RCC 7860 (cell line): ENCODE measurements around the gene SYNGR1.

Experiments
- DNase-seq: peaks from one replicate; pipeline ENCODE4 v3.0.0-alpha.2; 2015; ENCODE audit warnings: low spot score
- FAIRE-seq: peaks from 2 replicates; lab custom pipeline; 2012; peaks lifted over from hg19 to GRCh38; lab: Jason Lieb, UNC

Gene SYNGR1

GRCh38 chr22:39367035-39367434 is 17.2 kb downstream of the SYNGR1 start:
- DNase-seq: no peak
- no peak for FAIRE-seq

DNA sequence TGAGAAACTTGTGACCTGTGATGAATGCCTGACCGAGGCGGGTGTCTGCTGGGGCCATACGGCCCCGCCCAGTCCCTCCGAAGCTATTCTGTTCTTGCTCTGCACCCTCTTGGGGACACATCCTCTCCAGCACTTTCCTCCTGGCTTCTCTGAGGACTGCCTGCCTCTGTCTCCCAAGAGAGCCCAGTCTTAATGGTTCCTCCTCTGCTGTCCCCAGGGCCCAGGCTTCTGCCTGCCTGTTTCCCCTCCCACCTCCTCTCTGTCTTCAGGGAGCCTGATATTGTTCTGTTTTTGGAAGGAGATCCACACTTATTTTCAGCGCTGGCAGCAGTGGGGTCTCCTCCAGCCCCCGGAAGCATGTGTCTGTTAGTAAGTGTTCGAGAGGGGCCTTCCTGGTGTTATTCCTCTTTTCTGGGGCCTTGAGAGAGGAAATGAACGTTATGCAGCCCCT is 18.7 kb downstream of the SYNGR1 start:
- no peak for FAIRE-seq

GRCh38 chr22:39369186-39369585 is 19.4 kb downstream of the SYNGR1 start:
- FAIRE-seq: no peak
- DNase-seq: no peak

More for the DNA sequence above, 18.7 kb downstream of the SYNGR1 start:
- no peak for DNase-seq

DNA sequence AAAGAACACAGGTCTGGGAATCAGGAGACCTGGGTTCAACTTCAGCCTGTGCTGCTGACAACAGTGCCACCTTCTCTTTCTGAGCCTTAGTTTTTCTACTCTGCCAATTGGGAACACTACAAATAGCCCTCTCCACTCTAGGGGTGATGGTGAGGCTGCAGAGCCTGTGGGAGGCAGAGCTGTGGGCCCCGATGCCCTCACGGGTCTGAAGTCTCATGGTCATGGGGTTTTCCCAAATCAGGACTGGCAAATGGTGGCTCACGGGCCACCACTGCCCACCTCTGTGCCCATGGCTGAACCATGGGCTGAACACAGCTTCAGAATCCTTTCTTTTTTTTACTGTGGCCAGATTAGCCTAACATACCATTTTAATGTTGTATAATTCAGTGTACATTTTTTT is 19.8 kb downstream of the SYNGR1 start:
- DNase-seq: no peak
- no peak for FAIRE-seq

DNA sequence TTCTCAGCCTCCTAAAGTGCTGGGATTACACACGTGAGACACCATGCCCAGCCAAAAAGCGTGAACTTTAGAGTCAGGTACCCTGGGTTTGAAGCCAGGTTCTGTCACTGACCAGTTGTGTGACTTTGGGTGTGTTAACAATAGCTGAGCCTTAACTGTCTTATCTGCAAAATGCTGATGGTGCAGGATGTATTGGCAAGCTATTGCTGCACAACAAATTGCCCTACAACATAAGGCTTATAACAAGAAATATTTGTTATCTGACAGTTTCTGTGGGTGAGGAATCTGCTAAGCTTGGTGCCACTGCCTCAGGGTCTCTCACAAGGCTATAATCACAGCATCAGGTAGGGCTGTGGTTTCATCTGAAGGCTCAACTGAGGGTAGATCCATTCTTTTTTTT is 21.9 kb downstream of the SYNGR1 start:
- no peak for DNase-seq
- no peak for FAIRE-seq

DNA sequence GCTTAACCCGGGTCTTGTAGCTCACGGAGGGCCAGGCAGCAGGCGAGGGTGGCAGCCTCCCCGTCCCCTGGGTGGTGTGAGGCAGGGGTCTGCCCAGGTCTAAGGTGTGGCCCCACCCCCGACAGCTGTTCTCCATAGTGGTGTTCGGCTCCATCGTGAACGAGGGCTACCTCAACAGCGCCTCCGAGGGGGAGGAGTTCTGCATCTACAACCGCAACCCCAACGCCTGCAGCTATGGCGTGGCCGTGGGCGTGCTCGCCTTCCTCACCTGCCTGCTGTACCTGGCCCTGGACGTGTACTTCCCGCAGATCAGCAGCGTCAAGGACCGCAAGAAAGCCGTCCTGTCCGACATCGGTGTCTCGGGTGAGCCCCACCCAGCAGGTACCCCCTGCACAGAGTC is 24.4 kb downstream of the SYNGR1 start:
- FAIRE-seq (no peak), DNase-seq (no peak)

DNA sequence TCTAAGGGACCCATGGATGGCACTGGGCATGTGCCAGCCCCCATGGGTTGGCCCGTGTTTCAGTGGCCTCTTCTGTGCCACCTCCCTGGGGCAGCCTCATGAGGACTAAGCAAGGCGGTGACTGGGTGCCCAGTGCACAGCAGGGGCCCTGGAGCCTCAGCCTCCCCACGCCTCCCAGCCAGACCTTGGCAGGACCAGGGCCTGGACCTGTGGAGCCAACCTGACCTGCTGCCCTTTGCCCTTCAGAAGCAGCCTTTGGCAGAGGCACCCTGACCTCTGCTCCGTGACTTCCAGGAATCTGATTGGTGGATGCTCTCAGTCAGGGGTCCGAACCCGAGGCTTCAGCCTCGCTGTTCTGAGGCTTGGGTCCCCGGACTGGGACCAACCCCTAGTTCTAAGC is 25.0 kb downstream of the SYNGR1 start:
- FAIRE-seq (no peak), DNase-seq (no peak)

GRCh38 chr22:39375646-39376045 is 25.9 kb downstream of the SYNGR1 start:
- no peak for FAIRE-seq

GRCh38 chr22:39379756-39380730 is 30.3 kb downstream of the SYNGR1 start:
- DNase-seq: no peak
- no peak for FAIRE-seq

More at GRCh38 chr22:39375646-39376045, 25.9 kb downstream of the SYNGR1 start:
- no peak for DNase-seq

DNA sequence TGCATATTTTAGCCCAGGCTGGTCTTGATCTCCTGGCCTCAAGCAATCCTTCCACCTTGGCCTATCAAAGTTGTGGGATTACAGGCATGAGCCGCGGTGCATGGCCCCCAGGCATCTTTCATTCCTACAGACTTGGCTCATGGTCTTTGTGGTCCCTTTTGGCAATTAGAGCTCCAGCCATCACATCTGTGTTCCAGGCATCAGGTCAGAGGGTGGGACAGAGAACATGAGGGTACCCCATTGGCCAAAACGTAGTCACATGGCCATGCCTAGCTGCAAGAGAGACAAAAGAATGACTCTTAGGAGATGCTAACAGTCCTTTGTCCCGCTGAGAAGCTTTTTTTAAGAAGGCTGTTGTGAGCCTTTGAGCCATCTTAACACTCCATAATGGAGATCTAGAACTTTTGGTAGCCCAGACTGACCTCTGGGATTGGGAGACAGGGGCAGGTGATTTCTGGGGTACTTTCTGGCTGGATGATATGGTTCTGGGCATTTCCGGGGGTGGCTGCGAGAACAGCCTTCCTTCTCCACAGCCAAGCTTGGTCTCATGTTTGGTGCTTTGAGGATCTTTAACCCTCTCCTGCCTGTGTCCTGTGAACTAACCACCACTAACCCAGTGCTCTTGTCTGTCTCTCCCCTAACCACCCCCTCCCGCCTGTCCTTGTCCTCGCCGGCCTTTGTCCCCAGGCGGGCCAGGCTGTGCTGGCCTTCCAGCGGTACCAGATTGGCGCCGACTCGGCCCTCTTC is 31.4 kb downstream of the SYNGR1 start:
- FAIRE-seq: no peak
- DNase-seq: no peak

DNA sequence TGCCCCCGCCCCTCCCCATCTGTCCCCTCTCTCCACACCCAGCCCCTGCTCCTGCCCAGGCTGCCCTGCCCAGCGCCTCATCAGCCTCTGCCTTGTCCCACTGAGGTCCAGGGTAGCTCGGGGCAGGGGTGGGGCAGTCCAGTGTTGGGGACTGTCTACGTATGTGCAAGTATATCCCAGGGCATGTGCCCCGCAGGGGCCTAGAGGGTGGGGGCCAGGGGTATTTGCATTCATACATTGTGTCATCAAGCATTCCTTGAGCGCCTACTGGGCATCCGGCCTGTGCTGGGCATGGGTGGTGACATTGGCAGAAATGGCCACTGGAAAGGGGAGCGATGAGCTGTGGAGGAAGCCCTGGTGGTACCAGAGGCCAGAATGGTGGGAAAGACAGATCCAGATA is 32.1 kb downstream of the SYNGR1 start:
- no peak for DNase-seq
- FAIRE-seq: no peak

- FAIRE-seq (no peak), DNase-seq (peak; percentile 20)
Measured at GRCh38 chr22:39382410-39382809, 32.6 kb downstream of the SYNGR1 start.

GRCh38 chr22:39383841-39384625 is 34.2 kb downstream of the SYNGR1 start:
- DNase-seq (no peak), FAIRE-seq (no peak)

- DNase-seq (no peak), FAIRE-seq (no peak)
Measured at GRCh38 chr22:39384750-39385480, 35.1 kb downstream of the SYNGR1 start.

DNA sequence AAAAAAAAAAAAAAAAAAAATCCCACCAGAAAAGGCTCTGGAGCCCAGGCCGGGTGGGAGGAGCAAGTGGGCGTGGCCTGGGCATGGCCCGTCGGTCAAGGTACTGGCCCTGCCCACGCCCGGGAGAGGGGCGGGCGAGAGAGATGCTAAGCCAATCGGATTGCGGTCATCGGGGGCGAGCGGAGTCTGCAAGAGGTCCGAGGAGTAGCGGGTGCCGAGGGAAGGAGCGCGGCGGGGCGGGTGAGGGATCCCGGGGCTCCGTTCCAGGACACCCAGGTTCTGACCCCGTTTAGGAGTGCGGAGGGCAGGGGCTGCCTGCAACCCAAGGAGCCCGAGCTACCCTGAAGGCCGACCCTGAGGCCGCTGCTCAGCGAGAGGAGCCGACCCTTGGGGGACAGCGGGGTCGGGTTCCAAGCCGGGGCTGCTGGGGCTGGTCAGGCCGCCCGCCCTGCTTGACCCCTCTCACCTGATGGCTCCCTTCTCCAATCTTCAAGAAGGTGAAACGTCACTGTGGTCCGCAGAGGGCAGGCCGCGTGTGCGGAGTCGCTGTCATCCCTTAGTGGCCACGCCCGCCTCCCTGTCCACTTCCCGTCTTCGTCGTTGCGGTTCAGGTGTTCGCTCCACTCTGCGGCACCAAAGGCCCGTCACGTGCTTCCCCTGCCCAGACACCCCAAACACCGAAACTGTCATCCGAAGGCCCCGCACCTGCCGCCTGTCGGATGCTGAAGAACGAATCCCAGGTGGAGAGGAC is 38.6 kb downstream of the SYNGR1 start:
- DNase-seq (peak; percentile 11), FAIRE-seq (no peak)

DNA sequence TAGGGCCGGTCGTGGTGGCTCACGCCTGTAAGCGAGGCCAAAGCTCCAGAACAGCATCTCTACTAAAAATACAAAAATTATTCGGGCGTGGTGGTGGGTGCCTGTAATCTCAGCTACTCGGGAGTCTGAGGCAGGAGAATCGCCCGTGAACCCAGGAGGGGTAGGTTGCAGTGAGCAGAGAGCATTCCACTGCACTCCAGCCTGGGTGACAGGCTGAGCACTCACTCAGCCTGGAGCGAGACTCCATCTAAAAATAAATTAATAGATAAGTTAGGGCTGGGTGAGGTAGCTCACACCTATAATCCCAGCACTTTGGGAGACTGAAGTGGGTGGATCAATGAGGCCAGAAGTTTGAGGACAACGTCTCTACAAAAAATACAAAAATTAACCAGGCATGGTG is 39.6 kb downstream of the SYNGR1 start:
- FAIRE-seq: no peak

DNA sequence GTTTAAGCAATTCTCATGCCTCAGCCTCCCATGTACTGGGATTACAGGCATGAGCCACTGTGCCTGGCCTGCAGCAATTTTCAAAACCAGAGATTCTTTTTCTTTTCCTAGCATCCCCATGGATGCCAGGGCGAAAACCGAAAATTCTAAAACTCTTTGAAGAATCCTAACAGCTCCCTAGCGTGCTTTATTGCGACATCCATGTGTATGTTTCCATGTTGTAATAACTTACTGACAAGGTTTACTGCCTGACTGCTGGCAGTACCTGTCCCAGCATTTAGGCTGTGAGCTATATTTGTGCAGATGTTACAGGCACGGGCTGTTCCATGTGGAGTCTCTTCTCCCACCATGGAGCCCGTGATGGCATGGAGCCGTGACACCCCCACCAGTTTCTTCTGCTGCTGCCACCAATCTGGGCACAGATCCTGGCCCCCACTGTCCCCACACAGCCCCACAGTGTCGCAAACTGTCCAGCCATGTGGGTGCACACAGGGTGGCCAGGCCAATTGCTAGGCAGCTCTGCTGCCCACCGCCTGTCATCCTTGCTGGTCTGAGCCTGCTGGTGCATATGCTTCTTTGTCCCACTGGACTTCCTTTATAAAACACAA is 42.7 kb downstream of the SYNGR1 start:
- no peak for FAIRE-seq
- DNase-seq: no peak

More for the DNA sequence above, 39.6 kb downstream of the SYNGR1 start:
- no peak for DNase-seq

- FAIRE-seq (no peak), DNase-seq (no peak)
Measured at GRCh38 chr22:39395936-39396796, 46.4 kb downstream of the SYNGR1 start.
